Tibial nerve (tissue), 4 donors: Measurements from ENCODE around the gene TAF7. TPM values are rescaled to one million over a fixed set of nuclear protein-coding genes. Genes with fewer than 3 reads are reported as not detected.
A peak's percentile ranks its signal among the peaks of the same experiment; 100 is the strongest.
"Not testable (repeated sequence)": the region's sequence is repeated elsewhere in the genome, so short reads cannot be mapped to it uniquely, and the experiment has no call there.

Experiments used
- DNase-seq, 2 donors: peaks; one replicate each; pipeline ENCODE4 v3.0.0-alpha.2; 2019; ENCODE audit warnings: low spot score in 2 of 2
- H3K27ac ChIP-seq, 4 donors: fragments of 200-600 bp; sonication (generic) in 3 of 4; one replicate each; pipeline ENCODE4 v1.5.1; 2017 to 2019; ENCODE audit warnings: mild to moderate bottlenecking in 1 of 4
- H3K27me3 ChIP-seq, 2 donors: fragments of 200-600 bp; sonication (generic) in 1 of 2; one replicate each; pipeline versions ENCODE4 v1.5.1 to v1.6.0; 2017 to 2019
- H3K36me3 ChIP-seq, 3 donors: fragments of 200-600 bp; sonication (generic); one replicate each; pipeline ENCODE4 v1.5.1; 2018 to 2019
- H3K4me1 ChIP-seq, 4 donors: fragments of 200-600 bp; sonication (generic) in 3 of 4; one replicate each; pipeline ENCODE4 v1.5.1; 2017 to 2019
- H3K4me3 ChIP-seq, 4 donors: fragments of 200-600 bp; sonication (generic) in 3 of 4; one replicate each; pipeline ENCODE4 v1.5.1; 2017 to 2019; ENCODE audit warnings: mild to moderate bottlenecking in 1 of 4, moderate library complexity in 1 of 4
- H3K9me3 ChIP-seq, 4 donors: fragments of 200-600 bp; sonication (generic) in 3 of 4; one replicate each; pipeline ENCODE4 v1.5.1; 2017 to 2019
- EP300 ChIP-seq, 2 donors: sonication (generic); formaldehyde crosslinking; IDR thresholded peaks; one replicate each; pipeline ENCODE4 v1.6.1; 2017; ENCODE audit warnings: antibody characterized with exemption in 2 of 2, mild to moderate bottlenecking in 1 of 2
- POLR2A ChIP-seq, 2 donors: fragments of 450-650 bp; IDR thresholded peaks; one replicate each; pipeline ENCODE4 v1.6.1; 2017; ENCODE audit warnings: antibody characterized with exemption in 2 of 2, mild to moderate bottlenecking in 2 of 2, moderate library complexity in 2 of 2
- WGBS, 2 donors: methylation state at CpG; one replicate each; pipeline ENCODE4 v1.1.5; 2018; 5-methylcytosine and 5-hydroxymethylcytosine counted together
- total RNA-seq, 4 donors: library from RNA; depleted of rRNA; stranded (reverse); fragments of >200 nt; gene quantifications; one replicate each; pipeline ENCODE4 v1.1.0, GENCODE V29; 2016
- TF ChIP-seq, protein P1 (sequence below), 5 experiments: fragments of 200-600 bp in 3 of 5; fragments of 450-650 bp in 2 of 5; sonication (generic) in 3 of 5; IDR thresholded peaks; one replicate each; pipeline ENCODE4 v1.5.1; 2016 to 2019; ENCODE audit warnings: antibody characterized with exemption in 5 of 5, mild to moderate bottlenecking in 3 of 5, moderate library complexity in 2 of 5

Gene TAF7
- total RNA-seq, 4 donors from 2014 or later = 49.5 to 80.0 (median 59.5) TPM

DNA sequence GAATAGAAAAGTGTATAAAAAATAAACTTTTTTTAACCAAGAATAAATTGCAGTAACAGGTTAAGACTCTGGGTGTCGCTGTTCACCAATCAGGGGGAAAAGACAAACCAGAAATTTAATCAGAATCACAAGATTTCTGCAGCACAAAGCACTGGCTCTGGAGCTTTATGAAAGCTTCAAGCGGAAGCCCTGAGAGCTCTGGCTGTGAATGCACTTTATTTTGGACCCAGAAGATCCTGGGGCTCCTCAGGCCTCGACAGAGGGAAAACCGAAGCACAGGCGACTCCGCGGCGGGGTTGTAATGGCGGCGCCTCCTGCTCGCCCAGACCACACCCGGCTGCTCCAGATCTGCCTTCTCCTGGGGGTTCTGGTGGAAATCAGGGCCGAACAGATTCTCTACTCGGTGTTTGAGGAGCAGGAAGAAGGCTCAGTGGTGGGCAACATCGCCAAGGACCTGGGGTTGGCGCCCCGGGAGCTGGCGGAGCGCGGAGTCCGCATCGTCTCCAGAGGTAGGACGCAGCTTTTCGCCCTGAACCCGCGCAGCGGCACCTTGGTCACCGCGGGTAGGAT lies 34.4 kb upstream of the TAF7 start, which contains the start of gene PCDHGA4:
PCDHGA4 (plus strand) TSS at position 122 of the 570 bp plus-strand sequence; CDS start at position 209, 87 bp downstream.
- peaks cover 0 to 99% (median 42%) of the 10 kb centered on the region in 4 donors for H3K9me3 ChIP-seq
- DNase-seq = no peak
- no peaks in the 10 kb centered on the region for H3K4me1 ChIP-seq
- no peak within 1 kb of the TSS for H3K27ac ChIP-seq
- no peak for TF ChIP-seq EP300 (IDR thresholded peaks at IDR 0.05)
- TF ChIP-seq, protein P1, sequence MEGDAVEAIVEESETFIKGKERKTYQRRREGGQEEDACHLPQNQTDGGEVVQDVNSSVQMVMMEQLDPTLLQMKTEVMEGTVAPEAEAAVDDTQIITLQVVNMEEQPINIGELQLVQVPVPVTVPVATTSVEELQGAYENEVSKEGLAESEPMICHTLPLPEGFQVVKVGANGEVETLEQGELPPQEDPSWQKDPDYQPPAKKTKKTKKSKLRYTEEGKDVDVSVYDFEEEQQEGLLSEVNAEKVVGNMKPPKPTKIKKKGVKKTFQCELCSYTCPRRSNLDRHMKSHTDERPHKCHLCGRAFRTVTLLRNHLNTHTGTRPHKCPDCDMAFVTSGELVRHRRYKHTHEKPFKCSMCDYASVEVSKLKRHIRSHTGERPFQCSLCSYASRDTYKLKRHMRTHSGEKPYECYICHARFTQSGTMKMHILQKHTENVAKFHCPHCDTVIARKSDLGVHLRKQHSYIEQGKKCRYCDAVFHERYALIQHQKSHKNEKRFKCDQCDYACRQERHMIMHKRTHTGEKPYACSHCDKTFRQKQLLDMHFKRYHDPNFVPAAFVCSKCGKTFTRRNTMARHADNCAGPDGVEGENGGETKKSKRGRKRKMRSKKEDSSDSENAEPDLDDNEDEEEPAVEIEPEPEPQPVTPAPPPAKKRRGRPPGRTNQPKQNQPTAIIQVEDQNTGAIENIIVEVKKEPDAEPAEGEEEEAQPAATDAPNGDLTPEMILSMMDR (IDR thresholded peaks at IDR 0.05) = peak in 4 of 5 experiments; percentile 13 to 27 (median 18)
- H3K4me3 ChIP-seq = peak within 1 kb of the TSS in 2 of 4 donors; percentile 9 to 43
- WGBS, 2 donors = 15 to 24% methylated on average over 29 of the region's 29 CpGs
- H3K36me3 ChIP-seq = peaks cover 0 to 40% (median 0%) of the 10 kb centered on the region in 3 donors
- no peaks in the 10 kb centered on the region for H3K27me3 ChIP-seq

DNA sequence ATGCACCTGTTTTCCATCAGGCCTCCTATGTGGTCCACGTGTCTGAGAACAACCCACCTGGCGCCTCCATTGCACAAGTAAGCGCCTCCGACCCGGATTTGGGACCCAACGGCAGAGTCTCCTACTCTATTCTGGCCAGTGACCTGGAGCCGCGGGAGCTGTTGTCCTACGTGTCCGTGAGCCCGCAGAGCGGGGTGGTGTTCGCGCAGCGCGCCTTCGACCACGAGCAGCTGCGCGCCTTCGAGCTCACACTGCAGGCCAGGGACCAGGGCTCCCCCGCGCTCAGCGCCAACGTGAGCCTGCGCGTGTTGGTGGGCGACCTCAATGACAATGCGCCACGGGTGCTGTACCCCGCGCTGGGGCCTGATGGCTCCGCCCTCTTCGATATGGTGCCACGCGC lies 31.0 kb upstream of the TAF7 start:
- no peak for TF ChIP-seq EP300 (IDR thresholded peaks at IDR 0.05)
- TF ChIP-seq, protein P1 (IDR thresholded peaks at IDR 0.05) = no peak
- no peak for TF ChIP-seq POLR2A (IDR thresholded peaks at IDR 0.05)
- Histone ChIP-seq H3K4me3 (no peak overlapping the region), H3K4me1 (no peaks in the 10 kb centered on the region), H3K27ac (no peak overlapping the region), H3K9me3 (peaks cover 0 to 99% (median 44%) of the 10 kb centered on the region in 4 donors), H3K27me3 (no peaks in the 10 kb centered on the region), H3K36me3 (peaks cover 0 to 36% (median 0%) of the 10 kb centered on the region in 3 donors)
- DNase-seq = no peak
- 44 to 49% methylated on average over 6 to 8 of the region's 36 CpGs for WGBS, 2 donors

DNA sequence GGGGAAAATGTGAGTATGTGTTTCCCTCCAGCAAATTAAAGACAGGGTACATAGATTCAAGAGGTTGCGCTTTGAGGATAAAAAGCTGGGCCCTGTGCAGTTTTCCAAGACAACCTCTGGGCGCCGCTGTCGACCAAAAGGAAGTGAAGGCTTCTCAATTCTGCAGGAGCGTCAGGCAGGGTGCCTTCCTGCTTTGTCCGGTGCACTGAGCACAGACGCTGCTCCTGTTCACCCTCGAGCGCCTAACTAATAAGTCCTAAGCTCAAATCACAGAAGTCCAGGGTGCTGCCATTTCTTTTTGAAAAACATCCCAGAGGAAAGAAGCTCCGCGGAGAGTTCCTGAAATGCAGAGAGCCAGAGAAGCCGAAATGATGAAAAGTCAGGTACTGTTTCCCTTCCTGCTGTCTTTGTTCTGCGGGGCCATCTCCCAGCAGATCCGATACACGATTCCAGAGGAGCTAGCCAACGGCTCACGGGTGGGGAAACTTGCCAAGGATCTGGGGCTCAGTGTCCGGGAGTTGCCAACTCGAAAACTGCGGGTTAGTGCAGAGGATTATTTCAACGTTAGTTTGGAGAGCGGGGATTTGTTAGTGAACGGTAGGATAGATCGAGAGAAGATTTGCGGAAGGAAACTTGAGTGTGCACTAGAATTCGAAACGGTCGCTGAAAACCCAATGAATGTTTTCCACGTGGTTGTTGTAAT lies 29.5 kb upstream of the TAF7 start, which contains the start of gene PCDHGB1:
PCDHGB1 (plus strand) TSS at position 183 of the 703 bp plus-strand sequence; CDS start at position 345, 162 bp downstream.
- 28 to 36% methylated on average over 29 of the region's 29 CpGs for WGBS, 2 donors
- TF ChIP-seq, protein P1 (IDR thresholded peaks at IDR 0.05) = peak in 2 of 5 experiments; percentile 8 to 10
- TF ChIP-seq EP300 (IDR thresholded peaks at IDR 0.05) = no peak
- no peak for DNase-seq
- peaks cover 0 to 28% (median 0%) of the 10 kb centered on the region in 3 donors for H3K36me3 ChIP-seq
- peak within 1 kb of the TSS in 1 of 4 donors; percentile 2 for H3K4me3 ChIP-seq
- H3K4me1 ChIP-seq = no peaks in the 10 kb centered on the region
- no peak within 1 kb of the TSS for H3K27ac ChIP-seq
- peaks cover 4 to 99% (median 43%) of the 10 kb centered on the region in 4 donors for H3K9me3 ChIP-seq
- no peaks in the 10 kb centered on the region for H3K27me3 ChIP-seq

DNA sequence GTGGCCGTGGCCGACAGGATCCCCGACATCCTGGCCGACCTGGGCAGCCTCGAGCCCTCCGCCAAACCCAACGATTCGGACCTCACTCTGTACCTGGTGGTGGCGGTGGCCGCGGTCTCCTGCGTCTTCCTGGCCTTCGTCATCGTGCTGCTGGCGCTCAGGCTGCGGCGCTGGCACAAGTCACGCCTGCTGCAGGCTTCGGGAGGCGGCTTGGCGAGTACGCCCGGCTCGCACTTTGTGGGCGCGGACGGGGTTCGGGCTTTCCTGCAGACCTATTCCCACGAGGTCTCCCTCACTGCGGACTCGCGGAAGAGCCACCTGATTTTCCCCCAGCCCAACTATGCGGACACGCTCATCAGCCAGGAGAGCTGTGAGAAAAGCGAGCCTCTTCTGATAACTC lies 25.4 kb upstream of the TAF7 start:
- H3K36me3 ChIP-seq = peaks cover 0 to 23% (median 0%) of the 10 kb centered on the region in 3 donors
- not testable (repeated sequence) for H3K27me3 ChIP-seq, DNase-seq, H3K4me3 ChIP-seq, H3K4me1 ChIP-seq, H3K27ac ChIP-seq
- peaks cover 4 to 100% (median 47%) of the 10 kb centered on the region in 4 donors for H3K9me3 ChIP-seq
- 53 to 68% methylated on average over 24 to 26 of the region's 35 CpGs for WGBS, 2 donors

DNA sequence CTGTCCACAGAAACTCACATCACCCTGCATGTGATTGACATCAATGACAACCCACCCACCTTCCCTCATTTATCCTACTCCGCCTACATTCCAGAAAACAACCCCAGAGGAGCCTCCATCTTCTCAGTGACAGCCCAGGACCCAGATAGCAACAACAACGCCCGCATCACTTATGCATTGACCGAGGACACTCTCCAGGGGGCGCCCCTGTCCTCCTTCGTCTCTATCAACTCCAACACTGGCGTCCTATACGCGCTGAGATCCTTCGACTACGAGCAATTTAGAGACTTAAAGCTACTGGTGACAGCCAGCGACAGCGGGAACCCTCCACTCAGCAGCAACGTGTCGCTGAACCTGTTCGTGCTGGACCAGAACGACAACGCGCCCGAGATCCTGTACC lies 24.7 kb upstream of the TAF7 start:
- WGBS, 2 donors = 49% methylated on average over 11 to 13 of the region's 20 CpGs
- H3K36me3 ChIP-seq = peaks cover 0 to 20% (median 0%) of the 10 kb centered on the region in 3 donors
- DNase-seq = no peak
- H3K27me3 ChIP-seq = no peaks in the 10 kb centered on the region
- H3K9me3 ChIP-seq = peaks cover 4 to 100% (median 45%) of the 10 kb centered on the region in 4 donors
- H3K27ac ChIP-seq = no peak overlapping the region
- H3K4me3 ChIP-seq = no peak overlapping the region
- TF ChIP-seq, protein P1 (IDR thresholded peaks at IDR 0.05) = no peak
- TF ChIP-seq POLR2A (IDR thresholded peaks at IDR 0.05) (no peak), EP300 (IDR thresholded peaks at IDR 0.05) (no peak)
- H3K4me1 ChIP-seq = no peaks in the 10 kb centered on the region
